HepG2 (cell line): Measurements from ENCODE around the gene CKS2. TPM values are rescaled to one million over a fixed set of nuclear protein-coding genes. Genes with fewer than 3 reads are reported as not detected.

Experiments
- ARHGAP35 ChIP-seq: sonication (generic); formaldehyde crosslinking; IDR thresholded peaks from 2 replicates; pipeline ENCODE4 v1.9.0; 2022; ENCODE audit warnings: mild to moderate bottlenecking, inconsistent platforms, moderate library complexity, missing genetic modification reagents, borderline replicate concordance
- CCAR2 ChIP-seq: fragments of 200-400 bp; formaldehyde crosslinking; optimal IDR thresholded peaks from 2 replicates; pipeline ENCODE3; 2018; ENCODE audit warnings: low read depth, mild to moderate bottlenecking, low read length, moderate library complexity
- FOSL2 ChIP-seq: sonication (generic); formaldehyde crosslinking; IDR thresholded peaks from 2 replicates; pipeline ENCODE4 v1.4.0; 2020; ENCODE audit warnings: missing genetic modification reagents
- GMEB1 ChIP-seq: sonication (generic); formaldehyde crosslinking; IDR thresholded peaks from 2 replicates; pipeline ENCODE4 v1.5.1; 2020; ENCODE audit warnings: missing genetic modification reagents, mild to moderate bottlenecking, borderline replicate concordance
- JDP2 ChIP-seq: sonication (generic); formaldehyde crosslinking; IDR thresholded peaks from 2 replicates; pipeline ENCODE4 v1.8.1; 2022; ENCODE audit warnings: missing genetic modification reagents, borderline replicate concordance
- KDM5A ChIP-seq: fragments of 200-600 bp; sonication (generic); IDR thresholded peaks from 2 replicates; pipeline ENCODE4 v1.7.0; 2018; ENCODE audit warnings: antibody characterized with exemption, mild to moderate bottlenecking, low read length, borderline replicate concordance
- MLLT10 ChIP-seq: sonication (generic); formaldehyde crosslinking; IDR thresholded peaks from 2 replicates; pipeline ENCODE4 v1.4.0; 2020; ENCODE audit warnings: missing genetic modification reagents
- MNT ChIP-seq: fragments of 450-650 bp; IDR thresholded peaks from 2 replicates; pipeline ENCODE4 v1.6.1; 2016
- MXD1 ChIP-seq: sonication (generic); formaldehyde crosslinking; IDR thresholded peaks from 2 replicates; pipeline ENCODE4 v1.4.0; 2020; ENCODE audit warnings: mild to moderate bottlenecking, missing genetic modification reagents
- ONECUT2 ChIP-seq: sonication (generic); formaldehyde crosslinking; IDR thresholded peaks from 2 replicates; pipeline ENCODE4 v1.4.0; 2020; ENCODE audit warnings: missing genetic modification reagents
- SCMH1 ChIP-seq: sonication (generic); formaldehyde crosslinking; IDR thresholded peaks from 2 replicates; pipeline ENCODE4 v1.9.0; 2021; ENCODE audit warnings: missing genetic modification reagents, mild to moderate bottlenecking, borderline replicate concordance
- SIN3A ChIP-seq: IDR thresholded peaks from 2 replicates; pipeline ENCODE4 v1.6.1; 2011; ENCODE audit warnings: low read depth, mild to moderate bottlenecking, control low read depth, low read length, borderline replicate concordance
- TOE1 ChIP-seq: sonication (generic); formaldehyde crosslinking; IDR thresholded peaks from 2 replicates; pipeline ENCODE4 v1.4.0; 2020; ENCODE audit warnings: mild to moderate bottlenecking, missing genetic modification reagents
- ZEB1 ChIP-seq: IDR thresholded peaks from 2 replicates; pipeline ENCODE4 v1.6.1; 2012; ENCODE audit warnings: mild to moderate bottlenecking, low read depth, inconsistent platforms; ENCODE audit not compliant: insufficient replicate concordance
- ZFAT ChIP-seq: sonication (generic); formaldehyde crosslinking; conservative IDR thresholded peaks from 2 replicates; pipeline ENCODE4 v1.8.1; 2023; ENCODE audit warnings: missing genetic modification reagents, inconsistent platforms
- ZNF138 ChIP-seq: sonication (generic); formaldehyde crosslinking; IDR thresholded peaks from 2 replicates; pipeline ENCODE4 v1.5.0; 2020; ENCODE audit warnings: mild to moderate bottlenecking, low read depth, missing genetic modification reagents
- ZNF232 ChIP-seq: sonication (generic); formaldehyde crosslinking; IDR thresholded peaks from 2 replicates; pipeline ENCODE4 v1.4.0; 2020; ENCODE audit warnings: missing genetic modification reagents, borderline replicate concordance
- ZNF564 ChIP-seq: sonication (generic); formaldehyde crosslinking; IDR thresholded peaks from 2 replicates; pipeline ENCODE4 v1.8.1; 2023; ENCODE audit warnings: mild to moderate bottlenecking, missing genetic modification reagents
- ZNF576 ChIP-seq: sonication (generic); formaldehyde crosslinking; IDR thresholded peaks from 2 replicates; pipeline ENCODE4 v1.4.0; 2020; ENCODE audit warnings: mild to moderate bottlenecking, missing genetic modification reagents
- ZNF605 ChIP-seq: sonication (generic); formaldehyde crosslinking; IDR thresholded peaks from 2 replicates; pipeline ENCODE4 v1.8.0; 2022; ENCODE audit warnings: mild to moderate bottlenecking, missing genetic modification reagents
- ZNF713 ChIP-seq: sonication (generic); formaldehyde crosslinking; IDR thresholded peaks from 2 replicates; pipeline ENCODE4 v1.4.0; 2020; ENCODE audit warnings: mild to moderate bottlenecking, missing genetic modification reagents
- ZNF781 ChIP-seq: sonication (generic); formaldehyde crosslinking; IDR thresholded peaks from 2 replicates; pipeline ENCODE4 v1.5.1; 2020; ENCODE audit warnings: borderline replicate concordance, mild to moderate bottlenecking, missing genetic modification reagents; ENCODE audit errors: not compliant biosample characterization
- polyA plus RNA-seq, 8 experiments: library from polyadenylated mRNA; depleted of rRNA in 3 of 8; stranded (reverse) in 7 of 8; unstranded in 1 of 8; fragments of >200 nt; fragmentation: Illumina TruSeq in 4 of 8; extraction: Trizol in 4 of 8; gene quantifications; 2 replicates each; pipeline versions ENCODE4 v1.2.1 to v1.2.3, GENCODE V29; 2011 to 2016; ENCODE audit warnings: low read depth in 4 of 8, missing spikeins in 1 of 8, mixed read lengths in 1 of 8; ENCODE audit not compliant: insufficient read depth in 1 of 8
- total RNA-seq, 5 experiments: library from RNA; depleted of rRNA; stranded (reverse); fragments of >200 nt; fragmentation: Illumina TruSeq; extraction: Trizol; gene quantifications; 2 replicates each; pipeline ENCODE4 v1.2.3, GENCODE V29; 2016; ENCODE audit warnings: low read depth in 1 of 5
- TF ChIP-seq, protein P1 (sequence below): sonication (generic); formaldehyde crosslinking; IDR thresholded peaks from 2 replicates; pipeline ENCODE4 v1.5.0; 2020; ENCODE audit warnings: mild to moderate bottlenecking, missing genetic modification reagents, moderate library complexity

CKS2 gene
- total and polyA plus RNA-seq, 2 of the 13 experiments (the other 11 are each of a cell fraction or from before 2014, with no cell fraction given), result 251 to 317 TPM

DNA sequence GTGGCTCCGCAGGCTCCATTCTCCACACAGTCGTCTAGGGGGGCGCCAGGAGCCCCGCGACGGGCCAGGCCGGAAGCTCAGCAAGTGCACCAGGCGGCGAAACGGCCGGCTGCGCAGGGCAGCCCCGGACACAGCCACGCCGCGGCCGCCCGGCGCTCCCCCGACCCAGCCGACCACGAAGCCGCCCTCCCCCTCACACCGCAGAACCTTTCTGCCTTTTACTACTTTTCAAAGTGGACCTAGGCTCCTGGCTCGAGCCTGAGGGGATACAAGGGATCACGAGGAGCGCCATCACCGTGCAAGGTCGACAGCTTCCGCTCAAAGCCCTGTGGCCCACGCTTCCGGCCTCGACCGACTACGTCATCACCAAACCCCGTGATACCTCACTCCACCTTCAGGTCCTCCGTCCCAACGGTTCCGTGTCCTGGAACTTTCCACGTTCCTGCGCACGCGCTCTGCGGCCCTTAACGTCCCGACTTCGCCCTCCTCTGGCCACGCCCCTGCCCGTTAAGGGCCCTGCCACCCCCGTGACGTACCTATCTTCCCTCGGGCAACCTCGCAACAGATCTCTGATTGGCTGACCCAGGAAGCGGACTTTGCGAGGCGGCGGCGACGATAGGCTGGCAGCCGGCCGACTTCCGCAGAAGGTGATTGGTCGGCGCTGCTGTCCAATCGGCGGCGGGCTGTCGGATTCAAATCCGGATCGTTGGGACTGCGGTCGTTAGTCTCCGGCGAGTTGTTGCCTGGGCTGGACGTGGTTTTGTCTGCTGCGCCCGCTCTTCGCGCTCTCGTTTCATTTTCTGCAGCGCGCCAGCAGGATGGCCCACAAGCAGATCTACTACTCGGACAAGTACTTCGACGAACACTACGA is at the start of gene CKS2 (continued):
- TF ChIP-seq, protein P1, sequence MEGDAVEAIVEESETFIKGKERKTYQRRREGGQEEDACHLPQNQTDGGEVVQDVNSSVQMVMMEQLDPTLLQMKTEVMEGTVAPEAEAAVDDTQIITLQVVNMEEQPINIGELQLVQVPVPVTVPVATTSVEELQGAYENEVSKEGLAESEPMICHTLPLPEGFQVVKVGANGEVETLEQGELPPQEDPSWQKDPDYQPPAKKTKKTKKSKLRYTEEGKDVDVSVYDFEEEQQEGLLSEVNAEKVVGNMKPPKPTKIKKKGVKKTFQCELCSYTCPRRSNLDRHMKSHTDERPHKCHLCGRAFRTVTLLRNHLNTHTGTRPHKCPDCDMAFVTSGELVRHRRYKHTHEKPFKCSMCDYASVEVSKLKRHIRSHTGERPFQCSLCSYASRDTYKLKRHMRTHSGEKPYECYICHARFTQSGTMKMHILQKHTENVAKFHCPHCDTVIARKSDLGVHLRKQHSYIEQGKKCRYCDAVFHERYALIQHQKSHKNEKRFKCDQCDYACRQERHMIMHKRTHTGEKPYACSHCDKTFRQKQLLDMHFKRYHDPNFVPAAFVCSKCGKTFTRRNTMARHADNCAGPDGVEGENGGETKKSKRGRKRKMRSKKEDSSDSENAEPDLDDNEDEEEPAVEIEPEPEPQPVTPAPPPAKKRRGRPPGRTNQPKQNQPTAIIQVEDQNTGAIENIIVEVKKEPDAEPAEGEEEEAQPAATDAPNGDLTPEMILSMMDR, result 0 out of 2 replicates have a peak, but pooled peaks have one; percentile 27
- TF ChIP-seq ARHGAP35 (CRISPR knock-in tag) (no peak), MNT (peak; percentile 69), ZNF605 (CRISPR knock-in tag) (0 out of 2 replicates have a peak, but pooled peaks have one; percentile 35), TOE1 (CRISPR knock-in tag) (no peak), FOSL2 (CRISPR knock-in tag) (no peak), ZNF232 (0 out of 2 replicates have a peak, but pooled peaks have one; percentile 42), JDP2 (CRISPR knock-in tag) (no peak; the same call in 1 of the 2 replicates), CCAR2 (no peak), SCMH1 (CRISPR knock-in tag) (no peak), MXD1 (CRISPR knock-in tag) (peak; percentile 52), MLLT10 (CRISPR knock-in tag) (no peak), ZNF564 (CRISPR knock-in tag) (0 out of 2 replicates have a peak, but pooled peaks have one; percentile 47), GMEB1 (peak; percentile 80), ZNF138 (CRISPR knock-in tag) (0 out of 2 replicates have a peak, but pooled peaks have one; percentile 27), KDM5A (peak; percentile 64; the same call in 1 of the 2 replicates), ZFAT (CRISPR knock-in tag) (no peak), SIN3A (peak; percentile 100), ONECUT2 (CRISPR knock-in tag) (peak; percentile 74), ZNF713 (no peak), ZNF576 (CRISPR knock-in tag) (no peak), ZEB1 (no peak), ZNF781 (CRISPR knock-in tag) (peak; percentile 68)
